ENCODE results near the gene HTR1A. TPM values are rescaled to one million over a fixed set of nuclear protein-coding genes. Genes with fewer than 3 reads are reported as not detected.

The HTR1A gene
- total RNA-seq, 2 donors from 2014 or later = not detected

- intact Hi-C loops (cut with DNase I) = no loop called here
Observed at GRCh38 chr5:63916786-63917185, 45.5 kb downstream of the HTR1A start.

DNA sequence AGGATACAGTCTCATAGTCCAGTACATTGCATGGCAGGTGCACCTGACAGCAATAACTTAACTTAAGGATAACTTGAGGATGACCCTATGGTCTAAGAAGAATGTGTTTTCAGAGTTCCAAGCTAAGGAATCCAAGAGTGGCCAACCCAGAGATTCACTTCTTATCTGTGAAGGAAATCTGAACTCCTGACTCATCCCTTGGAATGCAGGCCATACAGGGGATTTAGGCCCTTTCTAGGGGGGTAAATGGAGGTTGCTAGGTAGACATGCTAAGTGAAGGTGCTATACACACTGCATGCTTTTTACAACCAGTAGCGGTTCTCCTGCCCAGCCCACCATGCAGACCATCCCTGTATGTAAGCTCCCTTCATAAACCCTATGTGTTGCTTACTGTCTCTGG lies 50.4 kb downstream of the HTR1A start:
- DNase-seq (no peak), ATAC-seq (no peak)
- intact Hi-C loops (cut with DNase I) = no loop called here

More at GRCh38 chr5:63916786-63917185, 45.5 kb downstream of the HTR1A start:
- DNase-seq (no peak), ATAC-seq (no peak)

Other genes with a start within 250 kb of the HTR1A start
- 10 to 100 TPM; 16.9 to 22.9 TPM for gene RNF180, start 203.4 kb upstream of the HTR1A start, total RNA-seq

Data from left cardiac atrium (tissue), 4 donors.